H1 (cell line): ENCODE measurements around the gene ZBTB24. TPM values are rescaled to one million over a fixed set of nuclear protein-coding genes. Genes with fewer than 3 reads are reported as not detected.

ENCODE experiments used
- CTCF ChIA-PET: fragments of 300-600 bp; sonication (Branson Sonifier 250); formaldehyde crosslinking; loops from one replicate; lab custom pipeline; 2021; ENCODE audit not compliant: partially characterized antibody; lab: Charles Lee
- POLR2A ChIA-PET: fragments of 300-600 bp; sonication (Branson Sonifier 250); formaldehyde crosslinking; loops from one replicate; lab custom pipeline; 2021; ENCODE audit warnings: inconsistent platforms; ENCODE audit not compliant: partially characterized antibody; lab: Charles Lee
- DNase-seq, 2 experiments: peaks; one replicate each; pipeline versions ENCODE4 v3.0.0 to v3.0.0-alpha.2; 2010 to 2022; ENCODE audit warnings: low spot score in 2 of 2, low read depth in 1 of 2, mixed read lengths in 1 of 2
- FAIRE-seq: peaks from 2 replicates; lab custom pipeline; 2011; peaks lifted over from hg19 to GRCh38; lab: Jason Lieb, UNC
- H2AFZ ChIP-seq: 2 replicates; pipeline ENCODE4 v1.8.1; 2012; ENCODE audit warnings: low read length, inconsistent platforms
- H2AK5ac ChIP-seq: 2 replicates; pipeline ENCODE4 v1.6.1; 2013; ENCODE audit warnings: low read depth, low read length
- H2BK120ac ChIP-seq: replicated peaks from 2 replicates; pipeline ENCODE3; 2013; ENCODE audit warnings: low read depth, low read length, inconsistent platforms
- H2BK12ac ChIP-seq: 2 replicates; pipeline ENCODE4 v1.6.1; 2013; ENCODE audit warnings: low read depth, low read length
- H2BK15ac ChIP-seq: 2 replicates; pipeline ENCODE4 v1.6.1; 2013; ENCODE audit warnings: low read length
- H2BK20ac ChIP-seq: 2 replicates; pipeline ENCODE4 v1.6.1; 2013; ENCODE audit warnings: low read length
- H2BK5ac ChIP-seq: 2 replicates; pipeline ENCODE4 v1.6.1; 2013; ENCODE audit warnings: low read depth, low read length
- H3K14ac ChIP-seq: 2 replicates; pipeline ENCODE4 v1.6.1; 2013; ENCODE audit warnings: inconsistent platforms; ENCODE audit not compliant: insufficient read length
- H3K18ac ChIP-seq: 2 replicates; pipeline ENCODE4 v1.6.1; 2013; ENCODE audit warnings: low read length; ENCODE audit errors: extremely low read depth
- H3K23ac ChIP-seq: 2 replicates; pipeline ENCODE4 v1.6.1; 2013; ENCODE audit warnings: inconsistent platforms; ENCODE audit not compliant: insufficient read length
- H3K23me2 ChIP-seq: 2 replicates; pipeline ENCODE4 v1.6.1; 2013; ENCODE audit warnings: low read depth, low read length
- H3K27ac ChIP-seq: 2 replicates; pipeline ENCODE4 v1.6.1; 2011; ENCODE audit warnings: low read depth, low read length, inconsistent platforms
- H3K27me3 ChIP-seq, 4 experiments: replicated peaks in 1 of 4; 1 replicate in 1 of 4; 2 replicates in 3 of 4; pipeline versions ENCODE4 v1.6.1 to v1.8.1; 2011 to 2013; ENCODE audit warnings: low read length in 3 of 4, mild to moderate bottlenecking in 3 of 4, inconsistent platforms in 2 of 4, mixed read lengths in 2 of 4, moderate library complexity in 1 of 4; ENCODE audit not compliant: control insufficient read depth in 3 of 4, insufficient read depth in 3 of 4; ENCODE audit errors: extremely low read depth in 1 of 4
- H3K36me3 ChIP-seq, 4 experiments: 2 replicates each; pipeline versions ENCODE4 v1.6.1 to v1.8.1; 2011 to 2013; ENCODE audit warnings: mild to moderate bottlenecking in 4 of 4, low read length in 3 of 4, moderate library complexity in 2 of 4, control low read depth in 1 of 4, inconsistent platforms in 1 of 4; ENCODE audit not compliant: insufficient read depth in 4 of 4, control insufficient read depth in 2 of 4
- H3K4ac ChIP-seq: replicated peaks from 2 replicates; pipeline ENCODE3; 2013; ENCODE audit warnings: low read length, low read depth, mixed read lengths, inconsistent platforms; ENCODE audit not compliant: insufficient read length
- H3K4me1 ChIP-seq, 4 experiments: replicated peaks in 1 of 4; 1 replicate in 1 of 4; 2 replicates in 3 of 4; pipeline versions ENCODE4 v1.6.1 to v1.8.1; 2011 to 2013; ENCODE audit warnings: low read length in 3 of 4, inconsistent platforms in 2 of 4, mixed read lengths in 1 of 4; ENCODE audit not compliant: insufficient read depth in 4 of 4, control insufficient read depth in 3 of 4
- H3K4me2 ChIP-seq, 2 experiments: 2 replicates each; pipeline versions ENCODE4 v1.6.1 to v1.8.1; 2011 to 2013; ENCODE audit warnings: low read depth in 2 of 2, low read length in 2 of 2, control low read depth in 1 of 2, inconsistent platforms in 1 of 2, mild to moderate bottlenecking in 1 of 2; ENCODE audit not compliant: insufficient read depth in 1 of 2
- H3K4me3 ChIP-seq, 4 experiments: fragments of 200-600, 300-600 bp in 1 of 4; sonication (generic), shearing (Covaris generic), sonication (Bioruptor Twin) in 1 of 4; 2 replicates each; pipeline versions ENCODE4 v1.5.1 to v1.8.1; 2011 to 2016; ENCODE audit warnings: low read length in 4 of 4, low read depth in 3 of 4, control low read depth in 2 of 4, inconsistent platforms in 2 of 4, mild to moderate bottlenecking in 2 of 4, mixed read lengths in 1 of 4, moderate library complexity in 1 of 4; ENCODE audit not compliant: insufficient read depth in 2 of 4; ENCODE audit errors: extremely low read depth in 1 of 4
- H3K56ac ChIP-seq: replicated peaks from 2 replicates; pipeline ENCODE3; 2013; ENCODE audit warnings: low read depth, mild to moderate bottlenecking, mixed read lengths, low read length, inconsistent platforms; ENCODE audit not compliant: insufficient read length
- H3K79me1 ChIP-seq: 2 replicates; pipeline ENCODE4 v1.6.1; 2013; ENCODE audit warnings: low read depth, low read length, control low read depth
- H3K79me2 ChIP-seq, 2 experiments: 2 replicates each; pipeline versions ENCODE4 v1.6.1 to v1.8.1; 2012 to 2013; ENCODE audit warnings: low read length in 2 of 2, mild to moderate bottlenecking in 2 of 2, inconsistent platforms in 1 of 2; ENCODE audit not compliant: insufficient read depth in 2 of 2, control insufficient read depth in 1 of 2
- H3K9ac ChIP-seq, 4 experiments: replicated peaks in 1 of 4; 1 replicate in 1 of 4; 2 replicates in 3 of 4; pipeline versions ENCODE4 v1.6.1 to v1.8.1; 2011 to 2013; ENCODE audit warnings: low read depth in 3 of 4, low read length in 3 of 4, control low read depth in 2 of 4, mild to moderate bottlenecking in 2 of 4, moderate library complexity in 2 of 4, inconsistent platforms in 1 of 4; ENCODE audit errors: extremely low read depth in 1 of 4
- H3K9me3 ChIP-seq, 2 experiments: 2 replicates each; pipeline versions ENCODE4 v1.6.1 to v1.8.1; 2012 to 2013; ENCODE audit warnings: mild to moderate bottlenecking in 2 of 2, moderate library complexity in 2 of 2, control low read depth in 1 of 2, inconsistent platforms in 1 of 2, low read depth in 1 of 2, low read length in 1 of 2, mixed read lengths in 1 of 2; ENCODE audit not compliant: insufficient read depth in 2 of 2
- H4K20me1 ChIP-seq, 2 experiments: replicated peaks in 1 of 2; 2 replicates each; pipeline versions ENCODE3 to v1.8.1; 2011 to 2013; ENCODE audit warnings: inconsistent platforms in 2 of 2, low read length in 2 of 2, mild to moderate bottlenecking in 1 of 2; ENCODE audit not compliant: insufficient read depth in 2 of 2, control insufficient read depth in 1 of 2
- H4K5ac ChIP-seq: 2 replicates; pipeline ENCODE4 v1.6.1; 2013; ENCODE audit warnings: low read length, low read depth, mixed read lengths, inconsistent platforms; ENCODE audit not compliant: insufficient read length
- H4K8ac ChIP-seq: 2 replicates; pipeline ENCODE4 v1.8.0; 2013; ENCODE audit warnings: mild to moderate bottlenecking, moderate library complexity, low read length, inconsistent platforms; ENCODE audit not compliant: insufficient read depth; ENCODE audit errors: extremely low read depth
- H4K91ac ChIP-seq: replicated peaks from 2 replicates; pipeline ENCODE3; 2013; ENCODE audit warnings: low read length, mixed read lengths, inconsistent platforms; ENCODE audit not compliant: insufficient read length
- CTCF ChIP-seq, 3 experiments: IDR thresholded peaks; 1 replicate in 2 of 3; 2 replicates in 1 of 3; pipeline versions ENCODE4 v1.5.1 to v1.6.1; 2011; ENCODE audit warnings: low read length in 3 of 3, mild to moderate bottlenecking in 3 of 3, inconsistent platforms in 2 of 3, low read depth in 1 of 3, moderate library complexity in 1 of 3; ENCODE audit not compliant: insufficient read depth in 1 of 3; ENCODE audit errors: control extremely low read depth in 1 of 3
- E2F6 ChIP-seq: IDR thresholded peaks from 2 replicates; pipeline ENCODE4 v1.6.1; 2012; ENCODE audit warnings: inconsistent platforms
- EP300 ChIP-seq, 2 experiments: IDR thresholded peaks; 1 replicate in 1 of 2; 2 replicates in 1 of 2; pipeline ENCODE4 v1.6.1; 2011 to 2012; ENCODE audit warnings: low read depth in 2 of 2, low read length in 2 of 2, mild to moderate bottlenecking in 2 of 2, borderline replicate concordance in 1 of 2, inconsistent platforms in 1 of 2, moderate library complexity in 1 of 2
- EZH2 ChIP-seq: fragments of 200-600 bp; sonication (generic); IDR thresholded peaks from 2 replicates; pipeline ENCODE4 v1.7.1; 2012; ENCODE audit warnings: low read depth, mild to moderate bottlenecking, moderate library complexity, low read length, inconsistent platforms; ENCODE audit not compliant: severe bottlenecking
- RBBP5 ChIP-seq: IDR thresholded peaks from 2 replicates; pipeline ENCODE4 v1.7.1; 2012; ENCODE audit warnings: low read depth, mild to moderate bottlenecking, inconsistent platforms, low read length, moderate library complexity, borderline replicate concordance
- TCF12 ChIP-seq: IDR thresholded peaks from 2 replicates; pipeline ENCODE4 v1.6.1; 2011; ENCODE audit warnings: low read depth, mild to moderate bottlenecking, low read length
- WGBS, 2 experiments: shearing (Covaris generic) in 1 of 2; methylation state at CpG; one replicate each; pipeline versions ENCODE4 v1.1.6 to v1.1.7; 2013 to 2015; ENCODE audit warnings: low lambda C conversion rate in 2 of 2, mixed read lengths in 2 of 2, inconsistent platforms in 1 of 2, low coverage in 1 of 2, missing lambda C conversion rate in 1 of 2; ENCODE audit not compliant: insufficient replicate concordance in 2 of 2, insufficient coverage in 1 of 2, insufficient read length in 1 of 2; ENCODE audit errors: extremely low coverage in 1 of 2, missing lambda C conversion rate in 1 of 2; 5-methylcytosine and 5-hydroxymethylcytosine counted together
- polyA plus RNA-seq, 7 experiments: library from polyadenylated mRNA; depleted of rRNA in 3 of 7; stranded (reverse) in 5 of 7; unstranded in 2 of 7; fragments of >200 nt in 5 of 7; fragments of 200-250 nt in 2 of 7; gene quantifications; 1 replicate in 5 of 7; 2 replicates in 1 of 7; 4 replicates in 1 of 7; pipeline versions ENCODE4 v1.2.1 to v1.2.3, GENCODE V29; 2011 to 2013; ENCODE audit warnings: missing spikeins in 2 of 7, mixed read lengths in 2 of 7
- total RNA-seq: library from RNA; stranded (reverse); fragmentation: NEBNext Ultra II Directional; extraction: Animal tissue kit (Norgen Biotek cat#: 25700); gene quantifications from 2 replicates; pipeline ENCODE4 v1.2.1, GENCODE V29; 2021

Gene ZBTB24
- total and polyA plus RNA-seq, 2 of the 8 experiments (the other 6 are each of a cell fraction or from before 2014, with no cell fraction given), result 7.5 to 21.0 TPM

- H2BK120ac ChIP-seq, result no peak overlapping the region
- H3K9me3 ChIP-seq, result no peaks in the 10 kb centered on the region
- DNase-seq, result no peak
- no peak overlapping the region for H3K23ac ChIP-seq
- H2AK5ac ChIP-seq, result no peak overlapping the region
- no peak overlapping the region for H2BK5ac ChIP-seq
- H4K8ac ChIP-seq, result no peak overlapping the region
- no peak overlapping the region for H3K4me3 ChIP-seq
- no peak overlapping the region for H4K5ac ChIP-seq
- no peak overlapping the region for H2BK20ac ChIP-seq
- H3K79me2 ChIP-seq, result no peaks in the 10 kb centered on the region
- no peaks in the 10 kb centered on the region for H3K79me1 ChIP-seq
- H3K14ac ChIP-seq, result no peak overlapping the region
- H3K18ac ChIP-seq, result no peak overlapping the region
- no peaks in the 10 kb centered on the region for H3K27me3 ChIP-seq
- no peak overlapping the region for H4K91ac ChIP-seq
- TF ChIP-seq EZH2, result no peak
- no peak for TF ChIP-seq EP300 (IDR thresholded peaks at IDR 0.05; ENCODE audit: borderline replicate concordance in 1 of 2, low read depth in 2 of 2, low read length in 2 of 2)
- TF ChIP-seq CTCF (IDR thresholded peaks at IDR 0.05; ENCODE audit: control extremely low read depth in 1 of 3, insufficient read depth in 1 of 3, low read depth in 1 of 3, low read length in 3 of 3), result no peak
- TF ChIP-seq RBBP5, result no peak
- no peak for TF ChIP-seq TCF12
- TF ChIP-seq E2F6, result no peak
- TF ChIP-seq, all 59 proteins: peak for 0
- Histone ChIP-seq H3K23me2 (no peaks in the 10 kb centered on the region), H3K4me1 (no peaks in the 10 kb centered on the region), H3K4ac (no peak overlapping the region), H2BK15ac (no peak overlapping the region), H3K9ac (no peak overlapping the region), H2AFZ (no peak overlapping the region), H2BK12ac (no peak overlapping the region), H3K4me2 (no peak overlapping the region), H3K36me3 (no peaks in the 10 kb centered on the region), H3K27ac (no peak overlapping the region), H4K20me1 (no peaks in the 10 kb centered on the region), H3K56ac (no peak overlapping the region)
- ChIA-PET CTCF (interaction anchor here (0.5 to 1.7 kb wide), 2 partner anchors 241 to 246 kb away, joined by 4 read pairs; no protein-coding TSS in a partner anchor), POLR2A (interaction anchor here (1.4 kb wide), 1 partner anchor 12 kb away, joined by 3 read pairs; the partner anchor contains the start of genes PPIL6 and SMPD2)
- FAIRE-seq, result no peak
- WGBS, 2 experiments, result 84% methylated on average over 7 of the region's 7 CpGs; no CpG with 5 or more reads in 1 of the 2 experiments
Observed at GRCh38 chr6:109428889-109429477, 54.0 kb downstream of the ZBTB24 start.
